ENCODE data around the gene LIPT2.
"Not testable (repeated sequence)": the region's sequence is repeated elsewhere in the genome, so short reads cannot be mapped to it uniquely, and the experiment has no call there.

Gene LIPT2

DNA sequence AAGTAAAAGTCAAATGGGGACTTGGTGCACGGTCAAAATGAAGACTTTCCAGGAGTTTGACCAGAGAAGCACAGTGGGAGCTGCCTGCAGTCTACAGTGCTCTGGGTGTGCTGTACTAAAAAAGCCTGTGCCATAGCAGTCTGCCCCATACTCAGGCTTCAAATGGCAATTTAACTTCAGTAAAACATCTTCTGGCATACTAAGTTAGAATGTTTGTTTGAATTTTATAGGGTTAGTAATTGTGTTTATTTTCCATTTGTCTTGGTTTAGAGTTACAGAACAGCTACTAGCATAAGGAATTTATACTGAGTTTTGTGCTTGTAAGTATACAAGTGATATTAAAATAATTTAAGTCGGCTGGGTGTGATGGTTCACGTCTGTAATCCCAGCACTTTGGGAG lies 29.3 kb upstream of the LIPT2 start:
- TF ChIP-seq, protein P1, sequence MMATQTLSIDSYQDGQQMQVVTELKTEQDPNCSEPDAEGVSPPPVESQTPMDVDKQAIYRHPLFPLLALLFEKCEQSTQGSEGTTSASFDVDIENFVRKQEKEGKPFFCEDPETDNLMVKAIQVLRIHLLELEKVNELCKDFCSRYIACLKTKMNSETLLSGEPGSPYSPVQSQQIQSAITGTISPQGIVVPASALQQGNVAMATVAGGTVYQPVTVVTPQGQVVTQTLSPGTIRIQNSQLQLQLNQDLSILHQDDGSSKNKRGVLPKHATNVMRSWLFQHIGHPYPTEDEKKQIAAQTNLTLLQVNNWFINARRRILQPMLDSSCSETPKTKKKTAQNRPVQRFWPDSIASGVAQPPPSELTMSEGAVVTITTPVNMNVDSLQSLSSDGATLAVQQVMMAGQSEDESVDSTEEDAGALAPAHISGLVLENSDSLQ (IDR thresholded peaks at IDR 0.05), result no peak
- TF ChIP-seq ARNT (IDR thresholded peaks at IDR 0.05), result no peak
- no peak for TF ChIP-seq HDGF (IDR thresholded peaks at IDR 0.05; ENCODE audit: borderline replicate concordance)
- TF ChIP-seq NFRKB (IDR thresholded peaks at IDR 0.05), result no peak
- no peak for TF ChIP-seq L3MBTL2 (conservative IDR thresholded peaks at IDR 0.05)
- no peak for TF ChIP-seq FOXK2 (IDR thresholded peaks at IDR 0.05)
- no peak for TF ChIP-seq LEF1 (IDR thresholded peaks at IDR 0.05; ENCODE audit: borderline replicate concordance)
- TF ChIP-seq ELF4 (IDR thresholded peaks at IDR 0.05), result no peak
- TF ChIP-seq SP1 (IDR thresholded peaks at IDR 0.05), result no peak
- no peak for TF ChIP-seq ZNF384 (IDR thresholded peaks at IDR 0.05)
- TF ChIP-seq FOXA1 (IDR thresholded peaks at IDR 0.05), result no peak
- no peak for TF ChIP-seq FOXM1 (IDR thresholded peaks at IDR 0.05; ENCODE audit: borderline replicate concordance)
- no peak for TF ChIP-seq SUZ12 (IDR thresholded peaks at IDR 0.05)
- no peak for TF ChIP-seq BHLHE40 (IDR thresholded peaks at IDR 0.05; ENCODE audit: borderline replicate concordance)
- TF ChIP-seq TARDBP (IDR thresholded peaks at IDR 0.05), result no peak
- no peak for TF ChIP-seq CTBP1 (IDR thresholded peaks at IDR 0.05; ENCODE audit: borderline replicate concordance)

DNA sequence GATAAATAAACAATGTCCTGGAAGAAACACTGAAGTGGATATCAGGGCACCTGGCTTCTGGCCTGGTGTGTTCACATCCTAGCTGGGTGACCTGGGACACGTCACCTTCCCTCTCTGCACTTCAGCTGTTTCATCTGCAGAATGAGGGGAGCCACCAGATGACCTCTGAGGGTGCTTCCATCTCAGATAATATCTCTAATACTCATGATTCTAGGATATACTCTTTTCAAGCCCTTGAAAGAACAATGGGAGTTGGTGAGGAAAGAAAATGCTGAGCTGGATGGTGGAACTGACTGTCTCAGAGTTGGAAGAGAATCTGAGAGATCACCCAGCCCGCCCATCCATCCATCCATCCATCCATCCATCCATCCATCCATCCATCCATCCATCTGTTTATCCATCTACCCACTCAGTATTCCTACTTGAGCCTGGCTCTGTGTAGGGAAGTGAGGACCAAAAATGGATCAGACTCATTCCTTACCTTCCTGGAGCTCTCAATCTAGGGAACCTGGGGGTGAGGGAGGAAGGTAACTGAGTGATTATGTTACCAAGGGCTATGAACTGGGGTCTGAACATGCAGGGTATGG lies 28.2 kb upstream of the LIPT2 start:
- CTCF ChIA-PET, result no interaction called here

More for the DNA sequence above, 29.3 kb upstream of the LIPT2 start:
- ChIA-PET CTCF (no interaction called here), POLR2A (interaction anchor here (5.4 kb wide), 1 partner anchor 29 kb away, joined by 33 read pairs; the partner anchor contains the start of gene LIPT2)
- DNase-seq (ENCODE audit: extremely low spot score), result no peak

DNA sequence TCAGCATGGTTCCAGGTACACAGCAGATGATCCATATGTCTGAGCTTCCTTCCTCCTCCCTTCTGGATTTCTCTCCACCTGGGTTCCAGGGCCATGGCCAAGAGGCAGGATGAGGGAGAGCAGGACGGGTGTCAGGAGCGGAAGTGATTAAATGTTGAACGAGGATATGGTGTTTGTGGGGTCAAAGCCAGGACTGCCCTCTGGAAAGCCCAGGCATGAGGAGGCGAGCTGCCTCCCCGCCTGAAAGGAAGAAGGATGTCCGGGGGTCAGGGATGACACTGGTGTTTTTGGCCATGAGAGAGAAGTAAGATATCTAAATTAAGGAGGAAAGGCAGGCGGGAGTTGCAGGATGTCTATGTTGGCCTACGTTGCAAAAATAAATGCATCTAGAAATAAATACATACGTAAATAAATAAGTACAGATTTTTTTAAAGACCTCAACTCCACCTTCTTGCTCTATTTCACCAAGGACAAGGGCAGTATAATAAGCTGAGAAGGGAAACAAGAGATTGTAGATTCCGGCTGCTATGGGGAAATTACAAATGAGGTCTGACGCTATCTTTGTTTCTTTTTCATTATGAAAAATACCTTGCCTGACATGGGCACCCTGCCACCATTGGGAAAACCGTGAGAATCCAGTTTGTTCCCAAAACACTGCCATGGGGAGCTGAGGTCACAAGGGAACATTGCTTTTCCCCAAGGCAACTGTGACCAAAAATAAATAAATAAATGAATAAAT lies 27.6 kb upstream of the LIPT2 start:
- ChIA-PET POLR2A (interaction anchor here (5.4 kb wide), 1 partner anchor 28 kb away, joined by 33 read pairs; the partner anchor contains the start of gene LIPT2), CTCF (no interaction called here)
- DNase-seq (ENCODE audit: extremely low spot score), result no peak
- TF ChIP-seq, protein P1 (IDR thresholded peaks at IDR 0.05), result no peak
- TF ChIP-seq BHLHE40 (IDR thresholded peaks at IDR 0.05; ENCODE audit: borderline replicate concordance), result no peak

More for the DNA sequence above, 28.2 kb upstream of the LIPT2 start:
- DNase-seq (ENCODE audit: extremely low spot score), result no peak
- TF ChIP-seq SP1 (IDR thresholded peaks at IDR 0.05), result no peak
- no peak for TF ChIP-seq CTBP1 (IDR thresholded peaks at IDR 0.05; ENCODE audit: borderline replicate concordance)
- TF ChIP-seq BHLHE40 (IDR thresholded peaks at IDR 0.05; ENCODE audit: borderline replicate concordance), result no peak
- no peak for TF ChIP-seq L3MBTL2 (conservative IDR thresholded peaks at IDR 0.05)
- TF ChIP-seq SUZ12 (IDR thresholded peaks at IDR 0.05), result no peak
- no peak for TF ChIP-seq FOXK2 (IDR thresholded peaks at IDR 0.05)
- TF ChIP-seq TARDBP (IDR thresholded peaks at IDR 0.05), result no peak
- no peak for TF ChIP-seq NFRKB (IDR thresholded peaks at IDR 0.05)
- no peak for TF ChIP-seq FOXM1 (IDR thresholded peaks at IDR 0.05; ENCODE audit: borderline replicate concordance)
- TF ChIP-seq ELF4 (IDR thresholded peaks at IDR 0.05), result no peak
- TF ChIP-seq ARNT (IDR thresholded peaks at IDR 0.05), result no peak
- TF ChIP-seq FOXA1 (IDR thresholded peaks at IDR 0.05), result no peak
- TF ChIP-seq, protein P1 (IDR thresholded peaks at IDR 0.05), result no peak
- TF ChIP-seq HDGF (IDR thresholded peaks at IDR 0.05; ENCODE audit: borderline replicate concordance), result no peak
- POLR2A ChIA-PET, result interaction anchor here (5.4 kb wide), 1 partner anchor 28 kb away, joined by 33 read pairs; the partner anchor contains the start of gene LIPT2

DNA sequence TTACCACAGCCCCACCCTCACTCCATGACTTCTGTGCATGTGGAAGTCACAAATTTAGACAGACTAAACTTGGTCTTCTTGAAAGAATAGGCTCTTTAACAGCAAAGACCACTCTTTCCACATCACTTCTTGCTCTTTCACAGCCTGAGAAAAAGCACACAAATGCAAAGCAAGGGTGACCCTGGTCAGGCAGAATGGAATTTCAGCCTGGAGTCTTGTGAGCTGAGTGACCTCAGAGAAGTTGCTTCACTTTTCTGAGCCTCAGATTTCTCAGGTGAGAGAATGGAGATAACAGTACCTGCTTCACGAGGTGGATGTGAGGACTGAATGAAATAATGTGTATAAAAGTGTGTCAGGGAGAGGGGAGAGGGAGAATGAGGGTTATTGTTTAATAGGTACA lies 26.8 kb upstream of the LIPT2 start:
- DNase-seq (ENCODE audit: extremely low spot score), result no peak
- CTCF ChIA-PET, result no interaction called here
- no peak for TF ChIP-seq ZNF384 (IDR thresholded peaks at IDR 0.05)
- TF ChIP-seq HDGF (IDR thresholded peaks at IDR 0.05; ENCODE audit: borderline replicate concordance), result no peak
- TF ChIP-seq BHLHE40 (IDR thresholded peaks at IDR 0.05; ENCODE audit: borderline replicate concordance), result no peak
- TF ChIP-seq, protein P1 (IDR thresholded peaks at IDR 0.05), result no peak
- no peak for TF ChIP-seq L3MBTL2 (conservative IDR thresholded peaks at IDR 0.05)
- TF ChIP-seq CTBP1 (IDR thresholded peaks at IDR 0.05; ENCODE audit: borderline replicate concordance), result no peak
- no peak for TF ChIP-seq LEF1 (IDR thresholded peaks at IDR 0.05; ENCODE audit: borderline replicate concordance)
- no peak for TF ChIP-seq FOXM1 (IDR thresholded peaks at IDR 0.05; ENCODE audit: borderline replicate concordance)
- TF ChIP-seq FOXK2 (IDR thresholded peaks at IDR 0.05), result no peak
- TF ChIP-seq TARDBP (IDR thresholded peaks at IDR 0.05), result no peak
- POLR2A ChIA-PET, result no interaction called here

DNA sequence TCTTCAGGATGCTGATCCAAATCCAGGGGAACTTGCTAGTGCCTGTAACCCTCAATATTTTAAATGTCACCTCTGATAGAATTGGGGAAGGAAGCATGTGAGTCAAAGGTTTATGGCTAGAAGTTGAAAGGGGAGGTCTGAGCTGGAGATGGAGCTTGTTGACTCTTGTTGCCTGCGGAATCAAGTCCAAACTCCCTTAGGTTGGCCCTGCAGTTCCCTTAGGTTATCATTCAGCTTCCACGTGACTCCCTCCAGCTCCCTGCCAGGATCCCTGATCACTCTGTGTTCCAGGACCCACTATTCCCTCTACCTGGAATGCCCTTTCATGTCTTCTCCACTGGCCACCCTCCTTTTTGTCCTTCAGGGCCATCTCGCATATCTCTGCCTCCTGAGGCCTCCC lies 26.2 kb upstream of the LIPT2 start:
- no peak for TF ChIP-seq SUZ12 (IDR thresholded peaks at IDR 0.05)
- no peak for TF ChIP-seq ELF4 (IDR thresholded peaks at IDR 0.05)
- TF ChIP-seq HDGF (IDR thresholded peaks at IDR 0.05; ENCODE audit: borderline replicate concordance), result no peak
- TF ChIP-seq FOXK2 (IDR thresholded peaks at IDR 0.05), result no peak
- TF ChIP-seq CTBP1 (IDR thresholded peaks at IDR 0.05; ENCODE audit: borderline replicate concordance), result no peak
- no peak for TF ChIP-seq BHLHE40 (IDR thresholded peaks at IDR 0.05; ENCODE audit: borderline replicate concordance)
- TF ChIP-seq FOXA1 (IDR thresholded peaks at IDR 0.05), result no peak
- no peak for TF ChIP-seq LEF1 (IDR thresholded peaks at IDR 0.05; ENCODE audit: borderline replicate concordance)
- no peak for TF ChIP-seq TARDBP (IDR thresholded peaks at IDR 0.05)
- CTCF ChIA-PET, result no interaction called here
- DNase-seq (ENCODE audit: extremely low spot score), result no peak
- POLR2A ChIA-PET, result no interaction called here

DNA sequence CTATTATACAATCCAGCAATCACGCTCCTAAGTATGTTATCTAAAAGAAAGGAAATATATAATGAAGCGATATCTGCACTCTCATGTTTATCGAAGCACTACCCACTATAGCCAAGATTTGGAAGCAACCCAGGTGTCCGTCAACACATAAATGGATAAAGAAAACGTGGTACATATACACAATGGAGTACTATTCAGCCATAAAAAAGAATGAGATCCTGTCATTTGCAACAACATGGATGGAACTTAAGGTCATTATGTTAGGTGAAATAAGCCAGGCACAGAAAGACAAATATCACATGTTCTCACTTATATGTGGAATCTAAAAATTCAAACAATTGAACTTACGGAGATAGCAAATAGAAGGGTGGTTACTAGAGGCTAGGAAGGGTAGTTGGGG lies 24.1 kb upstream of the LIPT2 start:
- CTCF ChIA-PET; POLR2A ChIA-PET; DNase-seq (ENCODE audit: extremely low spot score): not testable (repeated sequence)
